Measurements from ENCODE around the gene HABP4. TPM values are rescaled to one million over a fixed set of nuclear protein-coding genes. Genes with fewer than 3 reads are reported as not detected.

HABP4 gene
- total and polyA plus RNA-seq, 9 of the 15 experiments (the other 6 are each of a cell fraction or from before 2014, with no cell fraction given) = 0.38 to 2.4 (median 1.9) TPM

- TF ChIP-seq E4F1 (CRISPR knock-in tag; IDR thresholded peaks at IDR 0.05; ENCODE audit: borderline replicate concordance) (peak; percentile 87), PRMT5 (CRISPR knock-in tag; IDR thresholded peaks at IDR 0.05) (no peak), EP400 (IDR thresholded peaks at IDR 0.05) (0 out of 2 replicates have a peak, but pooled peaks have one; percentile 12), POLR2AphosphoS2 (IDR thresholded peaks at IDR 0.05; ENCODE audit: low read length) (no peak), CBFB (CRISPR knock-in tag; IDR thresholded peaks at IDR 0.05) (no peak), ZNF644 (tag; IDR thresholded peaks at IDR 0.05; ENCODE audit: low read depth) (peak; percentile 99), NUFIP1 (IDR thresholded peaks at IDR 0.05; ENCODE audit: partially characterized antibody) (peak; percentile 74), E2F3 (CRISPR knock-in tag; IDR thresholded peaks at IDR 0.05) (peak; percentile 99), CREB1 (IDR thresholded peaks at IDR 0.05) (no peak), CREB1 (CRISPR knock-in tag; IDR thresholded peaks at IDR 0.05) (no peak; the same call in 1 of the 2 replicates), ZNF639 (CRISPR knock-in tag; conservative IDR thresholded peaks at IDR 0.05 in 1 of 2, IDR thresholded peaks at IDR 0.05 in 1 of 2) (peak in 1 of 2 experiments; percentile 100; a peak in 2 of 4 replicates), RERE (CRISPR knock-in tag; IDR thresholded peaks at IDR 0.05; ENCODE audit: borderline replicate concordance) (no peak), WHSC1 (IDR thresholded peaks at IDR 0.05; ENCODE audit: low read length) (no peak), MYNN (IDR thresholded peaks at IDR 0.05) (no peak), MYNN (CRISPR knock-in tag; IDR thresholded peaks at IDR 0.05) (no peak), BACH1 (tag; IDR thresholded peaks at IDR 0.05) (peak; percentile 97), NCOR1 (IDR thresholded peaks at IDR 0.05) (no peak), CHD4 (IDR thresholded peaks at IDR 0.05; ENCODE audit: insufficient read depth, insufficient replicate concordance, low read depth, low read length, poor library complexity, severe bottlenecking) (no peak), ZNF77 (CRISPR knock-in tag; IDR thresholded peaks at IDR 0.05) (no peak), SLC30A9 (CRISPR knock-in tag; IDR thresholded peaks at IDR 0.05) (0 out of 2 replicates have a peak, but pooled peaks have one; percentile 30)
Observed at GRCh38 chr9:96420468-96421219, 29.3 kb upstream of the HABP4 start (continued).
